Fibroblast of lung (primary cell): ENCODE measurements around the gene DRGX.

ENCODE experiments used
- EZH2 ChIP-seq: IDR thresholded peaks from 2 replicates; pipeline ENCODE4 v1.5.1; 2012; ENCODE audit warnings: low read length, control low read depth, mild to moderate bottlenecking; ENCODE audit errors: missing control alignments
- TF ChIP-seq, protein P1 (sequence below), 2 donors: IDR thresholded peaks in 1 of 2; conservative IDR thresholded peaks in 1 of 2; 1 replicate in 1 of 2; 2 replicates in 1 of 2; pipeline ENCODE4 v1.5.1; 2011 to 2012; ENCODE audit warnings: low read length in 2 of 2, control low read depth in 1 of 2, inconsistent platforms in 1 of 2, low read depth in 1 of 2, mild to moderate bottlenecking in 1 of 2

DNA sequence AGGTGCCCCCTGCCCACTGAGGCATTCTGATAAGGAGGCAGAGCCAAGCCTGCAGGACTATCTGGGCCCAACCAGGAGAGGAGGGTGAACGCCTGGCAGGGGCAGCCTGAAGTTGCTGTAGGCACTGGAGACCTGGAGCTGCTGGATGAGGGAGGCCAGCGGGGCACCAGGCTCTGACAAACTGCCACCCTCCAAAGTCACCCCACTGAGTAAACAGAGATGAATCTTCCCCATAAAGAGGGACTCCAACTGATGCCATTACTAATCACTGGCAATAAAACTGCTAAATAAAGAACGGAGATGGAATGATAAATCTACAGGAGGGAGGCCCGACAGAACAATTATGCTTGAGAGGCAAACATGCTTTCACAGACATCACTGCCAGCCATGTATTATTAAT lies 44.2 kb downstream of the DRGX start:
- no peak for TF ChIP-seq EZH2
- TF ChIP-seq, protein P1, sequence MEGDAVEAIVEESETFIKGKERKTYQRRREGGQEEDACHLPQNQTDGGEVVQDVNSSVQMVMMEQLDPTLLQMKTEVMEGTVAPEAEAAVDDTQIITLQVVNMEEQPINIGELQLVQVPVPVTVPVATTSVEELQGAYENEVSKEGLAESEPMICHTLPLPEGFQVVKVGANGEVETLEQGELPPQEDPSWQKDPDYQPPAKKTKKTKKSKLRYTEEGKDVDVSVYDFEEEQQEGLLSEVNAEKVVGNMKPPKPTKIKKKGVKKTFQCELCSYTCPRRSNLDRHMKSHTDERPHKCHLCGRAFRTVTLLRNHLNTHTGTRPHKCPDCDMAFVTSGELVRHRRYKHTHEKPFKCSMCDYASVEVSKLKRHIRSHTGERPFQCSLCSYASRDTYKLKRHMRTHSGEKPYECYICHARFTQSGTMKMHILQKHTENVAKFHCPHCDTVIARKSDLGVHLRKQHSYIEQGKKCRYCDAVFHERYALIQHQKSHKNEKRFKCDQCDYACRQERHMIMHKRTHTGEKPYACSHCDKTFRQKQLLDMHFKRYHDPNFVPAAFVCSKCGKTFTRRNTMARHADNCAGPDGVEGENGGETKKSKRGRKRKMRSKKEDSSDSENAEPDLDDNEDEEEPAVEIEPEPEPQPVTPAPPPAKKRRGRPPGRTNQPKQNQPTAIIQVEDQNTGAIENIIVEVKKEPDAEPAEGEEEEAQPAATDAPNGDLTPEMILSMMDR (conservative IDR thresholded peaks at IDR 0.05 in 1 of 2, IDR thresholded peaks at IDR 0.05 in 1 of 2; ENCODE audit: low read depth in 1 of 2, low read length in 2 of 2): no peak
